ENCODE data around the gene DAB1.

The DAB1 gene

DNA sequence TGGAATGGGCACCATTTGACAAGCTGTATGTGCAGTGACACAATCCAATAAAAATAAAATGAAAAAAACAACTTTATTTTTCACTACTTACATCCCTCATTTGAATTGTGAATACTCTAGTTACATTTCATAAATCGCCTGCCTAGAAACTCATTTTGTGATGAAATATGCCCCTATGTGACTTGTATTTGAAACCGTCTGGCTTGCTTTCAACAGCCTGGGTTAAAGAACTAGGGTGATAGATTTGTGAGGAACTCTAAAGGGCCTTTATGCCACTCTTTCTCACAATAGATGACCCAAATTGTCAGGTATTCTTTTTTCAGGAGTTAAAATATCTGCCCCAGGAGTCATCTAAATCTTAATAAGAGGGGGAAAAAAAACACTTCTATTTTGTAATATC lies 137.9 kb downstream of the DAB1 start:
- no peaks in the 10 kb centered on the region for H3K4me1 ChIP-seq (ENCODE audit: control insufficient read depth, insufficient read depth, low read length)
- no peak overlapping the region for H3K9ac ChIP-seq (ENCODE audit: low read depth, low read length)
- no peaks in the 10 kb centered on the region for H3K9me3 ChIP-seq (ENCODE audit: control insufficient read depth, insufficient read depth, low read length)
- H3K36me3 ChIP-seq (ENCODE audit: control insufficient read depth, insufficient read depth, low read length), result no peaks in the 10 kb centered on the region
- no peak overlapping the region for H3K4me3 ChIP-seq (ENCODE audit: low read depth, low read length)
- no peaks in the 10 kb centered on the region for H3K27me3 ChIP-seq (ENCODE audit: control insufficient read depth, insufficient read depth, low read length)

- no peaks in the 10 kb centered on the region for H3K4me1 ChIP-seq (ENCODE audit: control insufficient read depth, insufficient read depth, low read length)
- H3K4me3 ChIP-seq (ENCODE audit: low read depth, low read length), result no peak overlapping the region
- H3K36me3 ChIP-seq (ENCODE audit: control insufficient read depth, insufficient read depth, low read length), result no peaks in the 10 kb centered on the region
- H3K9ac ChIP-seq (ENCODE audit: low read depth, low read length), result no peak overlapping the region
- H3K27me3 ChIP-seq (ENCODE audit: control insufficient read depth, insufficient read depth, low read length), result no peaks in the 10 kb centered on the region
- H3K9me3 ChIP-seq (ENCODE audit: control insufficient read depth, insufficient read depth, low read length), result no peaks in the 10 kb centered on the region
Measured at GRCh38 chr1:57282411-57282810, 141.4 kb downstream of the DAB1 start.

DNA sequence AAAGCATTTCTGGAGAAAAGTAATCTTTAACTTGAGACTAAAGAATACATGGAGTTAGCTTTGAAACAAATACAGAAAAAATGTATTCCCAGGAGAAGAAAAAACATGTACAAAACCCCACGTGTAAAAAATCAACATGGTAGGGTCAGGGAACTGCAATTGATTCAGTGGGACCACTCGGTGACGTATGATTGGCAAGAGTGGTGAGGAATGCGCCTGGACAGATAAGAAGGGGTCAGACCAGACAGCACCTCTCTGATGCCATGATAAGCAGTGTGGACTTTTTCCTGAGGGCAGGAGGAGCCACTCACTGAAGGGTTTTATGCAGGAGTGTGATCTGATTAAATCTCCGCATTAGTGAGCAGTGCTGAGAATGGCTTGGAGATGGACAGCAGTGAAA lies 142.5 kb downstream of the DAB1 start:
- Histone ChIP-seq H3K4me3 (ENCODE audit: low read depth, low read length) (no peak overlapping the region), H3K9me3 (ENCODE audit: control insufficient read depth, insufficient read depth, low read length) (no peaks in the 10 kb centered on the region), H3K4me1 (ENCODE audit: control insufficient read depth, insufficient read depth, low read length) (no peaks in the 10 kb centered on the region), H3K9ac (ENCODE audit: low read depth, low read length) (no peak overlapping the region), H3K36me3 (ENCODE audit: control insufficient read depth, insufficient read depth, low read length) (no peaks in the 10 kb centered on the region), H3K27me3 (ENCODE audit: control insufficient read depth, insufficient read depth, low read length) (no peaks in the 10 kb centered on the region)

GRCh38 chr1:57279909-57280666 lies 143.8 kb downstream of the DAB1 start:
- H3K4me1 ChIP-seq (ENCODE audit: control insufficient read depth, insufficient read depth, low read length), result no peaks in the 10 kb centered on the region
- H3K4me3 ChIP-seq (ENCODE audit: low read depth, low read length), result no peak overlapping the region
- H3K36me3 ChIP-seq (ENCODE audit: control insufficient read depth, insufficient read depth, low read length), result no peaks in the 10 kb centered on the region
- H3K9me3 ChIP-seq (ENCODE audit: control insufficient read depth, insufficient read depth, low read length), result no peaks in the 10 kb centered on the region
- H3K27me3 ChIP-seq (ENCODE audit: control insufficient read depth, insufficient read depth, low read length), result no peaks in the 10 kb centered on the region
- H3K9ac ChIP-seq (ENCODE audit: low read depth, low read length), result no peak overlapping the region

DNA sequence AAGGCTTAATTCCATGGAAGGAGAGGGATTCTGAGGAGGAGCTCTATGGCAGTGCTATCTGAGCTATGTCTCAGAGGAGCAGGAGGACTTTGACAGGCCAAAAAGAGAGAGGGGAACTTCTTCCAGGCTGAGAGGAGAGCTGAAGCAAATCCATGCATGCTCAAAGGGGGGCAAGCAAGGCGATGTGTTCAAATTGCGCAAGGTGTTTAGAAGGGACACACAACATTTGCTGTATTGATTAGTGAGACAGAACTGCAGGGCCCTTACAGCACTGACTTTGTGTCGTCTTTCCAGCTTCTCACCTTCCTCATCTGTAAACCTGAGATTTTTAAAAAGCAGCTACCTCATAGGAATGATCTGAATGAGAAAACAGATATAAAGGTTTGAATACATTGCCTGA lies 145.3 kb downstream of the DAB1 start:
- H3K27me3 ChIP-seq (ENCODE audit: control insufficient read depth, insufficient read depth, low read length), result no peaks in the 10 kb centered on the region
- H3K4me3 ChIP-seq (ENCODE audit: low read depth, low read length), result no peak overlapping the region
- no peak overlapping the region for H3K9ac ChIP-seq (ENCODE audit: low read depth, low read length)
- no peaks in the 10 kb centered on the region for H3K36me3 ChIP-seq (ENCODE audit: control insufficient read depth, insufficient read depth, low read length)
- no peaks in the 10 kb centered on the region for H3K9me3 ChIP-seq (ENCODE audit: control insufficient read depth, insufficient read depth, low read length)
- H3K4me1 ChIP-seq (ENCODE audit: control insufficient read depth, insufficient read depth, low read length), result no peaks in the 10 kb centered on the region

GRCh38 chr1:57277681-57278080 lies 146.2 kb downstream of the DAB1 start:
- H3K36me3 ChIP-seq (ENCODE audit: control insufficient read depth, insufficient read depth, low read length), result no peaks in the 10 kb centered on the region
- no peaks in the 10 kb centered on the region for H3K4me1 ChIP-seq (ENCODE audit: control insufficient read depth, insufficient read depth, low read length)
- H3K9me3 ChIP-seq (ENCODE audit: control insufficient read depth, insufficient read depth, low read length), result no peaks in the 10 kb centered on the region
- H3K4me3 ChIP-seq (ENCODE audit: low read depth, low read length), result no peak overlapping the region
- H3K9ac ChIP-seq (ENCODE audit: low read depth, low read length), result no peak overlapping the region
- H3K27me3 ChIP-seq (ENCODE audit: control insufficient read depth, insufficient read depth, low read length), result no peaks in the 10 kb centered on the region

GRCh38 chr1:57276918-57277317 lies 146.9 kb downstream of the DAB1 start:
- H3K9me3 ChIP-seq (ENCODE audit: control insufficient read depth, insufficient read depth, low read length), result no peaks in the 10 kb centered on the region
- H3K36me3 ChIP-seq (ENCODE audit: control insufficient read depth, insufficient read depth, low read length), result no peaks in the 10 kb centered on the region
- H3K4me1 ChIP-seq (ENCODE audit: control insufficient read depth, insufficient read depth, low read length), result no peaks in the 10 kb centered on the region
- no peak overlapping the region for H3K9ac ChIP-seq (ENCODE audit: low read depth, low read length)
- H3K27me3 ChIP-seq (ENCODE audit: control insufficient read depth, insufficient read depth, low read length), result no peaks in the 10 kb centered on the region
- H3K4me3 ChIP-seq (ENCODE audit: low read depth, low read length), result no peak overlapping the region

DNA sequence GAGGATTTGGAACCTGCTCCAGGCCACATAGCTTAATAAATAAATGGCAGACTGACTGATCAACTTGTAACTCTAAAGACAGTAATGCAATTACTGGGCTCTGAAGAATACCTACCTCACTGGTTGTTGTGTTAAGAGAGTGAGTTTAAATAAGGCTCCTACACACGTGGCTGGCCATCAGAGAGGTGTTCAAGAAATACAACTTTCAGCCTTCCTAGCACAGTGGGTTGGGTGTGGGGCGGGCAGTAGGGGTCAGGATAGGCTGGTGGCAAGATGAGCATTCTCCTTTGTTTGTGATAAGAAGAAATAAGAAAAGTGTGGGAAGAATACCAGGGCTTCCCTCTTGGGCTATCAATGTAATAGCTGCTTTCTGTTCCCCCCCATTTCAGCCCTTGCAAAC lies 151.3 kb downstream of the DAB1 start:
- H3K36me3 ChIP-seq (ENCODE audit: control insufficient read depth, insufficient read depth, low read length), result no peaks in the 10 kb centered on the region
- H3K9me3 ChIP-seq (ENCODE audit: control insufficient read depth, insufficient read depth, low read length), result no peaks in the 10 kb centered on the region
- no peaks in the 10 kb centered on the region for H3K4me1 ChIP-seq (ENCODE audit: control insufficient read depth, insufficient read depth, low read length)
- no peaks in the 10 kb centered on the region for H3K27me3 ChIP-seq (ENCODE audit: control insufficient read depth, insufficient read depth, low read length)
- H3K9ac ChIP-seq (ENCODE audit: low read depth, low read length), result no peak overlapping the region
- no peak overlapping the region for H3K4me3 ChIP-seq (ENCODE audit: low read depth, low read length)

GRCh38 chr1:57272150-57272549 lies 151.7 kb downstream of the DAB1 start:
- Histone ChIP-seq H3K9ac (ENCODE audit: low read depth, low read length) (no peak overlapping the region), H3K4me3 (ENCODE audit: low read depth, low read length) (no peak overlapping the region), H3K27me3 (ENCODE audit: control insufficient read depth, insufficient read depth, low read length) (no peaks in the 10 kb centered on the region), H3K4me1 (ENCODE audit: control insufficient read depth, insufficient read depth, low read length) (no peaks in the 10 kb centered on the region), H3K9me3 (ENCODE audit: control insufficient read depth, insufficient read depth, low read length) (no peaks in the 10 kb centered on the region), H3K36me3 (ENCODE audit: control insufficient read depth, insufficient read depth, low read length) (no peaks in the 10 kb centered on the region)

DNA sequence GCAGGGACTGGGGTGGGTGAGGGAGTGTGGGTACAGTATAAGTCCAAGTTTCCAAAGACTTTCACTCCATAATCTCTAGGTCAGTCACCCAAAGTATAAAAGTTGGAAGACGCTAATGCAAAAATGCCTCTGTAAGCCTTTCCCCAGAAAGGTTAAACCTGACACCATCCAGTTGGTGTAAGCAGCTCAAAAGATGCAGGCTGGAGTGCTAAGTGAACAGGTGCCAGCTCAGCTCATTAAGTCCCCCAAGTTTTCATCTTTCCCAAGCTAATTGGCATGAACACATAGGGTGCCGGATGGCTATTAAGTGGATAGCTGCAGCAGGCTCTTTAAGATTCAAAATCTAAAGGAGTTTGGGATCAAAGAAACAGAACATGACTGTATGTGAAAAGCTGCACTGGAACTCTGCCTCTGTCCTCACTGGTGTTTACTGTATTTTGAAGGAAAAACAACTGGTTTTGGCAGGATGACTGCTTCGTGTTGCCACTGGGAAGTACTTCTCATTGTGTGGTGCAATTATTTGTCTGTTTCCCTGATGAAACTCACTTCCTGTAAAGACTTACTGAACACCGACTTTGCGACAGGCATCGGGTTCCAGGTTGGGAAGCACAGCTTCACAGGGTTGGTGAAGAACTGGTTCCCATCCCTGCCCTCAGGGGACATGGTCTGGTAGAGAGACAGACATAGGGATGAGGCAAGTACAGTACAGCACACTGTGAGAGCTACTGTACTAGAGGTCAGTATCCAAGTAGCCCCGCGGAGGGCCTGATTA lies 152.7 kb downstream of the DAB1 start:
- no peak overlapping the region for H3K4me3 ChIP-seq (ENCODE audit: low read depth, low read length)
- no peaks in the 10 kb centered on the region for H3K9me3 ChIP-seq (ENCODE audit: control insufficient read depth, insufficient read depth, low read length)
- no peaks in the 10 kb centered on the region for H3K36me3 ChIP-seq (ENCODE audit: control insufficient read depth, insufficient read depth, low read length)
- H3K4me1 ChIP-seq (ENCODE audit: control insufficient read depth, insufficient read depth, low read length), result no peaks in the 10 kb centered on the region
- H3K27me3 ChIP-seq (ENCODE audit: control insufficient read depth, insufficient read depth, low read length), result no peaks in the 10 kb centered on the region
- no peak overlapping the region for H3K9ac ChIP-seq (ENCODE audit: low read depth, low read length)

GRCh38 chr1:57269630-57270225 lies 154.1 kb downstream of the DAB1 start:
- no peaks in the 10 kb centered on the region for H3K9me3 ChIP-seq (ENCODE audit: control insufficient read depth, insufficient read depth, low read length)
- no peaks in the 10 kb centered on the region for H3K27me3 ChIP-seq (ENCODE audit: control insufficient read depth, insufficient read depth, low read length)
- H3K4me1 ChIP-seq (ENCODE audit: control insufficient read depth, insufficient read depth, low read length), result no peaks in the 10 kb centered on the region
- H3K9ac ChIP-seq (ENCODE audit: low read depth, low read length), result no peak overlapping the region
- no peak overlapping the region for H3K4me3 ChIP-seq (ENCODE audit: low read depth, low read length)
- no peaks in the 10 kb centered on the region for H3K36me3 ChIP-seq (ENCODE audit: control insufficient read depth, insufficient read depth, low read length)

DNA sequence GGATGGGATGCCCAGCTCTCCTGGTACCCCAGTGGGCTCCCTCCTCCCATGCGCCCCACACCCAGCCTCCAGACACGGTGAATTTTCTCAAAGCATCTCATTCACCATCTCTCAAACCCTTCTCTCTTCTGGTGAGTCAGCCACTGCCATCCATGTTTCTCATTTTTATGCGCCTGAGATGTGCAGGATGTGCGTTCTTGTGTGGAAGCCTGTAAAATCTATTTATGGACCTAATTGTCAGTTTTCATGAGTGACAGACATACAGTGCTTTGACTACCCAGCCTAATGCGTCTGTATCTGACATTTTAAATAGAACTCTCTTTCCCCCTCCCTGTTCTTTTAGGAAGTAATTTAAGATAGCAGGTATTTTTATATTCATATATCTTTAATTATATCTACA lies 158.8 kb downstream of the DAB1 start:
- Histone ChIP-seq H3K36me3 (ENCODE audit: control insufficient read depth, insufficient read depth, low read length) (no peaks in the 10 kb centered on the region), H3K4me3 (ENCODE audit: low read depth, low read length) (no peak overlapping the region), H3K4me1 (ENCODE audit: control insufficient read depth, insufficient read depth, low read length) (peaks cover 10% of the 10 kb centered on the region), H3K27me3 (ENCODE audit: control insufficient read depth, insufficient read depth, low read length) (no peaks in the 10 kb centered on the region), H3K9ac (ENCODE audit: low read depth, low read length) (no peak overlapping the region), H3K9me3 (ENCODE audit: control insufficient read depth, insufficient read depth, low read length) (no peaks in the 10 kb centered on the region)
